ENCODE data around the gene TMEM151B. TPM values are rescaled to one million over a fixed set of nuclear protein-coding genes. Genes with fewer than 3 reads are reported as not detected.

Gene TMEM151B
- polyA plus RNA-seq, 1 of the 3 experiments (the other 2 are of a cell fraction), result 0.05 TPM

DNA sequence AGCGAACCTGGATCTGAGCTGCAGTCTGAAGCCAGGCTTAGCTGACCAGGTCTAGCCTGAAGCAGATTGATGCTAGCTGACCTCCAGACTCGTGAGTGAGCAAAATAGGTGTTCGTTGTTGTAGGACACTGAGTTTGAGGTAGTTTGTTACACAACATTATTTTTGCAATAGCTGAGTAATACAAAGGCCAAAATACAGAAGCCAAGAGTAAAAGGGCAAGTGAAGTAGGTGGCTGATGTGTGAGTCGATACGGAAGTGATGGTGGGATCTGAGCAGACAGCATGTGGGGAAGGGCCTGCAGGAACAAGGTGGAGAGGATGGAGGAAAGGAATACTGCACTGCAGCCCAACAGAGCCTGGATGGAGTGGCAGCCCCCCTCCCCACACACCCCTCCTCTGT, 63.7 kb downstream of the TMEM151B start:
- H3K4me1 ChIP-seq (ENCODE audit: control insufficient read depth in 1 of 2, insufficient read depth in 2 of 2, low read depth in 1 of 2, low read length in 1 of 2), result peaks cover 0 to 11% of the 10 kb centered on the region in 2 experiments; a peak in 1 of 4 replicates
- no peaks in the 10 kb centered on the region for H3K36me3 ChIP-seq (replicated peaks in 1 of 2; ENCODE audit: control insufficient read depth in 1 of 2, insufficient read depth in 2 of 2, low read length in 1 of 2)
- no peak overlapping the region for H3K4me3 ChIP-seq (ENCODE audit: low read depth in 2 of 2, low read length in 1 of 2)
- TF ChIP-seq, protein P1, sequence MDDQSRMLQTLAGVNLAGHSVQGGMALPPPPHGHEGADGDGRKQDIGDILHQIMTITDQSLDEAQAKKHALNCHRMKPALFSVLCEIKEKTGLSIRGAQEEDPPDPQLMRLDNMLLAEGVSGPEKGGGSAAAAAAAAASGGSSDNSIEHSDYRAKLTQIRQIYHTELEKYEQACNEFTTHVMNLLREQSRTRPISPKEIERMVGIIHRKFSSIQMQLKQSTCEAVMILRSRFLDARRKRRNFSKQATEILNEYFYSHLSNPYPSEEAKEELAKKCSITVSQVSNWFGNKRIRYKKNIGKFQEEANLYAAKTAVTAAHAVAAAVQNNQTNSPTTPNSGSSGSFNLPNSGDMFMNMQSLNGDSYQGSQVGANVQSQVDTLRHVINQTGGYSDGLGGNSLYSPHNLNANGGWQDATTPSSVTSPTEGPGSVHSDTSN (IDR thresholded peaks at IDR 0.05), result no peak
- TF ChIP-seq GATA2 (CRISPR knock-in tag; IDR thresholded peaks at IDR 0.05), result no peak
- TF ChIP-seq ELF1 (IDR thresholded peaks at IDR 0.05), result no peak
- no peak for TF ChIP-seq FOSL2 (IDR thresholded peaks at IDR 0.05; ENCODE audit: borderline replicate concordance, low read depth)
- no peak for TF ChIP-seq EP300 (IDR thresholded peaks at IDR 0.05; ENCODE audit: borderline replicate concordance in 1 of 2, low read depth in 1 of 2, low read length in 1 of 2)
- TF ChIP-seq TCF12 (IDR thresholded peaks at IDR 0.05), result no peak
- TF ChIP-seq, protein P2, sequence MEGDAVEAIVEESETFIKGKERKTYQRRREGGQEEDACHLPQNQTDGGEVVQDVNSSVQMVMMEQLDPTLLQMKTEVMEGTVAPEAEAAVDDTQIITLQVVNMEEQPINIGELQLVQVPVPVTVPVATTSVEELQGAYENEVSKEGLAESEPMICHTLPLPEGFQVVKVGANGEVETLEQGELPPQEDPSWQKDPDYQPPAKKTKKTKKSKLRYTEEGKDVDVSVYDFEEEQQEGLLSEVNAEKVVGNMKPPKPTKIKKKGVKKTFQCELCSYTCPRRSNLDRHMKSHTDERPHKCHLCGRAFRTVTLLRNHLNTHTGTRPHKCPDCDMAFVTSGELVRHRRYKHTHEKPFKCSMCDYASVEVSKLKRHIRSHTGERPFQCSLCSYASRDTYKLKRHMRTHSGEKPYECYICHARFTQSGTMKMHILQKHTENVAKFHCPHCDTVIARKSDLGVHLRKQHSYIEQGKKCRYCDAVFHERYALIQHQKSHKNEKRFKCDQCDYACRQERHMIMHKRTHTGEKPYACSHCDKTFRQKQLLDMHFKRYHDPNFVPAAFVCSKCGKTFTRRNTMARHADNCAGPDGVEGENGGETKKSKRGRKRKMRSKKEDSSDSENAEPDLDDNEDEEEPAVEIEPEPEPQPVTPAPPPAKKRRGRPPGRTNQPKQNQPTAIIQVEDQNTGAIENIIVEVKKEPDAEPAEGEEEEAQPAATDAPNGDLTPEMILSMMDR (IDR thresholded peaks at IDR 0.05), result no peak
- TF ChIP-seq, protein P3, sequence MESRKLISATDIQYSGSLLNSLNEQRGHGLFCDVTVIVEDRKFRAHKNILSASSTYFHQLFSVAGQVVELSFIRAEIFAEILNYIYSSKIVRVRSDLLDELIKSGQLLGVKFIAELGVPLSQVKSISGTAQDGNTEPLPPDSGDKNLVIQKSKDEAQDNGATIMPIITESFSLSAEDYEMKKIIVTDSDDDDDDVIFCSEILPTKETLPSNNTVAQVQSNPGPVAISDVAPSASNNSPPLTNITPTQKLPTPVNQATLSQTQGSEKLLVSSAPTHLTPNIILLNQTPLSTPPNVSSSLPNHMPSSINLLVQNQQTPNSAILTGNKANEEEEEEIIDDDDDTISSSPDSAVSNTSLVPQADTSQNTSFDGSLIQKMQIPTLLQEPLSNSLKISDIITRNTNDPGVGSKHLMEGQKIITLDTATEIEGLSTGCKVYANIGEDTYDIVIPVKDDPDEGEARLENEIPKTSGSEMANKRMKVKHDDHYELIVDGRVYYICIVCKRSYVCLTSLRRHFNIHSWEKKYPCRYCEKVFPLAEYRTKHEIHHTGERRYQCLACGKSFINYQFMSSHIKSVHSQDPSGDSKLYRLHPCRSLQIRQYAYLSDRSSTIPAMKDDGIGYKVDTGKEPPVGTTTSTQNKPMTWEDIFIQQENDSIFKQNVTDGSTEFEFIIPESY (IDR thresholded peaks at IDR 0.05; ENCODE audit: borderline replicate concordance, low read depth), result no peak
- TF ChIP-seq NFIC (IDR thresholded peaks at IDR 0.05; ENCODE audit: borderline replicate concordance), result no peak
- TF ChIP-seq GABPA (IDR thresholded peaks at IDR 0.05; ENCODE audit: low read depth), result no peak
- no peak for TF ChIP-seq YY1 (IDR thresholded peaks at IDR 0.05; ENCODE audit: low read depth)
- no peak for TF ChIP-seq SMC3 (IDR thresholded peaks at IDR 0.05; ENCODE audit: low read depth, low read length)
- no peak for TF ChIP-seq MEF2A (IDR thresholded peaks at IDR 0.05; ENCODE audit: borderline replicate concordance, low read depth)
- TF ChIP-seq MXI1 (IDR thresholded peaks at IDR 0.05; ENCODE audit: low read depth, low read length), result no peak
- no peaks in the 10 kb centered on the region for H4K20me1 ChIP-seq (ENCODE audit: insufficient read depth)
- H3K27ac ChIP-seq (ENCODE audit: low read depth in 2 of 2, low read length in 1 of 2), result no peak overlapping the region
- CTCF ChIA-PET, result interaction anchor here (1.4 to 10.2 kb wide), 7 partner anchors 8 to 100 kb away, joined by 3 to 220 read pairs (median 13); partner anchors contain the start of genes AARS2, NFKBIE, SPATS1 and TMEM151B
- H3K9me2 ChIP-seq, result no peaks in the 10 kb centered on the region
- peaks cover 33% of the 10 kb centered on the region for H3K27me3 ChIP-seq (ENCODE audit: insufficient read depth)
- 74% methylated on average over 5 of the region's 5 CpGs for WGBS (ENCODE audit: low lambda C conversion rate)
- no peak overlapping the region for H2AFZ ChIP-seq (ENCODE audit: low read depth)
- no peak for DNase-seq
- no peak overlapping the region for H3K9ac ChIP-seq
- H3K79me2 ChIP-seq (ENCODE audit: insufficient read depth), result no peaks in the 10 kb centered on the region
- no peaks in the 10 kb centered on the region for H3K9me3 ChIP-seq
- no peak overlapping the region for H3K4me2 ChIP-seq
- POLR2A ChIA-PET, result no interaction called here
- H3F3A ChIP-seq (replicated peaks; ENCODE audit: insufficient read depth), result no peaks in the 10 kb centered on the region
